ENCODE measurements around the gene OCA2.

The OCA2 gene

DNA sequence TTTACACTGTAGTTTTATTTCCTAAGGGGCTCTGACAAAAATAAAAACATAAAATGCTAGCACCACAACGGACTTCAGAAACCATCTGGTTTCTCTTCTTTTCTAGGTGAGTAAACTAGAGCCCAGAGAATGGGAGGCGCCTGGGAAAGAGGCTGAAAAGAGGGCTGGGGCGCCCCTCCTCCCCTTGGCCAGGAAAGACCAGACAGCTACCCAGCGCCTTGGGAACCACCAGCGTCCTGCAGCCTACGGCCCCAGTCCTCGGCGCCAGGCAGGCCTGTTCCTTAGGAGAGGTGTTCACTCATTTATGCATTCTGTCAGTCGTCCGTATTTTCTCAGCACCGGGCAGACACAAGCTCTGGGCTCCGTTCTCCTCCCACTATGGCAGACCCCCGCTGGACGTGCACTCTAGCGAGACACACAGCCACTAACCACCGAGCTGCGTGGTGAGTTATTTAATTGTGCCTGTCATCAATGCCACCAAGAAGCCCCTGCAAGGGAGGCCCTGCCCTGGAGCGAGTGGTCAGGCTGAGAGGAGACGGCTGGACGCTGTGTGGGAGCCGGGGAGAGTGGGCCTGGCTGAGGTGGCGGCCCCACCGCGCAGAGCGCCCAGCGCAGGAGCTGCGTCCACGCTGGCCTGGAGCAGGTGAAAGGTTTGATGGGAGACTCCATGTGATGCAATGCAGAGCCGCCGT is 294.4 kb downstream of the OCA2 start:
- TF ChIP-seq, protein P1, sequence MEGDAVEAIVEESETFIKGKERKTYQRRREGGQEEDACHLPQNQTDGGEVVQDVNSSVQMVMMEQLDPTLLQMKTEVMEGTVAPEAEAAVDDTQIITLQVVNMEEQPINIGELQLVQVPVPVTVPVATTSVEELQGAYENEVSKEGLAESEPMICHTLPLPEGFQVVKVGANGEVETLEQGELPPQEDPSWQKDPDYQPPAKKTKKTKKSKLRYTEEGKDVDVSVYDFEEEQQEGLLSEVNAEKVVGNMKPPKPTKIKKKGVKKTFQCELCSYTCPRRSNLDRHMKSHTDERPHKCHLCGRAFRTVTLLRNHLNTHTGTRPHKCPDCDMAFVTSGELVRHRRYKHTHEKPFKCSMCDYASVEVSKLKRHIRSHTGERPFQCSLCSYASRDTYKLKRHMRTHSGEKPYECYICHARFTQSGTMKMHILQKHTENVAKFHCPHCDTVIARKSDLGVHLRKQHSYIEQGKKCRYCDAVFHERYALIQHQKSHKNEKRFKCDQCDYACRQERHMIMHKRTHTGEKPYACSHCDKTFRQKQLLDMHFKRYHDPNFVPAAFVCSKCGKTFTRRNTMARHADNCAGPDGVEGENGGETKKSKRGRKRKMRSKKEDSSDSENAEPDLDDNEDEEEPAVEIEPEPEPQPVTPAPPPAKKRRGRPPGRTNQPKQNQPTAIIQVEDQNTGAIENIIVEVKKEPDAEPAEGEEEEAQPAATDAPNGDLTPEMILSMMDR (IDR thresholded peaks at IDR 0.05; ENCODE audit: extremely low read depth, missing control alignments): no peak
- no peak for DNase-seq (ENCODE audit: low spot score)

DNA sequence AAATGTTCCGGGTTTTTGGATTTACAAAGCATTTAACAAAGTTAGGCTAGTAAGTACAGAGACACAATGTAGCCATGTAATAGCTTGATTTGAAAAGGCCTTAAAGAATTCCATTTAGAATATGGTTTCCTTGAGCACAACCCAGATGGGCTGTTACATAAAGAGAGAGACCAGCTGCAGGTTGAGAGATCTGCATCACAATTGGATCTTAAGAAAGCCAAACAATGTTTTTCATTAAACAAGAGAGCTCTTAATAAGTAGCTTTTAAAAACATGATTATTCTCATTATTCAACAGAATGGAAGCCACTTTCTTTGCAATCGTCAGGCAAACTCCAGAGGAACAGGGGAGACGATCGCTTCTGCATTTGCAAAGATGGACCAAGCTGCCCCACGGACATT is 300.3 kb downstream of the OCA2 start:
- TF ChIP-seq, protein P1 (IDR thresholded peaks at IDR 0.05; ENCODE audit: extremely low read depth, missing control alignments): no peak
- DNase-seq (ENCODE audit: low spot score): no peak

DNA sequence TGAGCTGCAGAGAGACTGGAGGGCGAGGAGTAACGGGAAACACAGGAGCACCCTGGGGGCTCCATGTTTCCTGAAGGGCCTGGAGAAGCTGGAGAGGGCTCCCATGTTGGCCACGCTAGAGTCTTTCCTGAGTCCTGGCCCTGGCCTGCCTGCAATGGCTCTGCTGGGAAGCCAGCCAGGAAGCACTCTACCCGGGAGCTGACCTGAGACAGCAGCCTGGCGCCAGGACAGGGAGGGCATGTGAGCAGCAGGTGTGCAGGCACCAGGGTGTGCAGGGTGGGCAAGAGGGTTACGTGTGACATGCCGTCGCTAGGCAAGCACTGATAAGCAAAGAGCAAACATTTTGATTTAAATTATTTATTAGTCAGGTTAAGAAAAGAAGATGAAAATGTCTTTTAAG is 301.4 kb downstream of the OCA2 start:
- no peak for DNase-seq (ENCODE audit: low spot score)
- TF ChIP-seq, protein P1 (IDR thresholded peaks at IDR 0.05; ENCODE audit: extremely low read depth, missing control alignments): no peak

DNA sequence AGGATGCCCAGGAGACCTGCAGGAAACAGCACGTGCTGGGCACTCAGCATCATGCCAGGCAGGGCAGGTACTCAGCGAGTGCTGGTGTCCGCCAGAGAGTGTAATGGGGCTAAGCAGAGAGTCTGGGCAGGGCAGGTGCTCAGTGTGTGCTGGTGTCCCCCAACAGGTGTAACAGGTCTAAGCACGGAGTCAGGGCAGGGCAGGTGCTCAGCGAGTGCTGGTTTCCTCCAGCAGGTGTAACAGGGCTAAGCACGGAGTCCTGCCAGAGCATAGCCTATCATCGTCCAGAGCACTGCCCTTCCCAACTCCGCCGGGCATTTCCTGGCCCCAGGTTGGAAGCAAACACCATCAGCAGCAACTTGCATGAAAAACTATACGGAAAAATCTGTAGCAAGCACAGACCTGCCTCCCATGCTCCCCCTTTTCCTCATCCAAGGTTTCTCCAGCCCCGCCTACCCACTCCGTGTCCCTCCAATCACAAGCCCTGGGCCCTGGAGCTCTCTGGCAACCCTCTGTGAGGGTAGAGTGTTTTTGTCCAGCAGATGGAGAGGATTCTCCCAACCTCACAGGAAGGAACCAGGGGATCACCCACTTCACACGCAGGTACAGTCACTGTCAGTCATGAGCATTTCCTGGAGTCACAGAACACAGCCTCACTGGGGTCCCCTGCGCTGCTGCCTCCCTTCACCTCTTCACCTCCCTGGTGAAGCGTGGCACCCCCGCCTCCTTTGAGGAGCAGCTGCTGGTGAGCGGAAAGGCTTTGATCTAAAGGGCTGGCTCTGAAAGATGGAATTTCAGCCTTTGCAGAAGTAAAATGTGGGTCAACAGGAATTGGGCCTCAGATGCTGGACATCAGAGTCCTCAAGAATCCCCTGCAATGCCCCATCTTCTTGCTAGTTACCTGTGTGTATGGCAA is 302.5 kb downstream of the OCA2 start:
- no peak for DNase-seq (ENCODE audit: low spot score)
- TF ChIP-seq, protein P1 (IDR thresholded peaks at IDR 0.05; ENCODE audit: extremely low read depth, missing control alignments): no peak

DNA sequence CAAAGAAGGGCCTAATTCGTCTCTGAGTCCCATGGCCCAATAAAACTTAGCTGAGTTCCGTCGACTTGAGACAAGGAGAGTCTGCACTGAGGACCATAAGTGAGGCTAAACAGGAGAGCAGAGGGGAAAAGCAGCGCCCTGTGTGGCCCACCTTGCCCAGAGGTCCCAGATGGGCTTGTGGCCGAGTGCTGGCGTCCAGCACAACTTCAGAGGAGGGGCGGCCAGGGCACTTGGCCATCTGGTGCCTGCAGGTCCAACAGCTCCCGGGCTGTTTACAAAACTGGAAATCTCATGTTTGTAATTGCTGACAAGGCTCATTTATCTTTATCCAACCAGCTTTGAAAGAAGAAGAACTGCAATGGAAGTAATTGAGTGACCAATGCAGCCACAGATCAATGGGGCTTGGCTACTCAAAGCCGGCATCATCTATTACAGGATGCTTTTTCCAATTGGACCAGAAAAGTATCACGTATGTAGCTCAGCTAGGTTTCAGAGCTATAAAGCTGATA is 306.3 kb downstream of the OCA2 start:
- no peak for DNase-seq (ENCODE audit: low spot score)
- TF ChIP-seq, protein P1 (IDR thresholded peaks at IDR 0.05; ENCODE audit: extremely low read depth, missing control alignments): no peak

DNA sequence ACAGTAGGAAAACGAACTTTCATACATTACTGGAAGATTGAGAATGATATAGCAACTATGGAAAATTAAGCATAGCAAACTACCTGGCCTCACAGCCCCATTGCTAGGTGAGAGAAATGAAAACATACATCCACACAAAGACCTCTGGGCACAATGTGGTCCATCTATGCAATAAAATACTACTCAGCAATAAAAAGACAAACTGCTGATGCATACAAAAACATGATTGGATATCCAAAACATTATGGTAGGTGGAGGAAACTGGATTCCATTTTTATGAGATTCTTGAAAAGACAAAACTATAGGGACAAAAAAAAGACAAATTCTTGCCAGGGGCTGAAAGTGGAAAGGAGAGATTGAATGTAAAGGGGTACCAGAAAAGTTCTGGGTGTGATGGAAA is 308.8 kb downstream of the OCA2 start:
- no peak for DNase-seq (ENCODE audit: low spot score)
- TF ChIP-seq, protein P1 (IDR thresholded peaks at IDR 0.05; ENCODE audit: extremely low read depth, missing control alignments): no peak

DNA sequence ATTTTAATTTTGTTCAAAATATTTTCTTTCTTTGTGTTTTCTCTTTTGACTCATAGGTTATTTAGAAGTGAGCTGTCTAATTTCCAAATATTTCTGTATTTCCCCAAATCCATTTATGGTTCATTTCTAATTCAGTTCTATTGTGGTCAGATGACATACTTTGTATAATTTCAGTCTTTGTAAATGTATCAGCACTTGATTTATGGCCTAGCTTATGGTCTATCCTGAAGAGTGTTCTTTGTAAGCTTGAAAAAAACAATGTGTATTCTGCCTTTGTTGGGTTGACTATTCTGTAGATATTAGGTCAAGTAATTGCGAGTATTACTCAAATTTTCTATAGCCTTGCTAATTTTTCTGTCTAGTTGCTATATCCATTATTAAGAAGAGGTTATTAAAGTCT is 311.2 kb downstream of the OCA2 start:
- DNase-seq (ENCODE audit: low spot score): no peak
- TF ChIP-seq, protein P1 (IDR thresholded peaks at IDR 0.05; ENCODE audit: extremely low read depth, missing control alignments): no peak

Data from GM20000 (cell line).